ENCODE data around the gene RAG2.

DNA sequence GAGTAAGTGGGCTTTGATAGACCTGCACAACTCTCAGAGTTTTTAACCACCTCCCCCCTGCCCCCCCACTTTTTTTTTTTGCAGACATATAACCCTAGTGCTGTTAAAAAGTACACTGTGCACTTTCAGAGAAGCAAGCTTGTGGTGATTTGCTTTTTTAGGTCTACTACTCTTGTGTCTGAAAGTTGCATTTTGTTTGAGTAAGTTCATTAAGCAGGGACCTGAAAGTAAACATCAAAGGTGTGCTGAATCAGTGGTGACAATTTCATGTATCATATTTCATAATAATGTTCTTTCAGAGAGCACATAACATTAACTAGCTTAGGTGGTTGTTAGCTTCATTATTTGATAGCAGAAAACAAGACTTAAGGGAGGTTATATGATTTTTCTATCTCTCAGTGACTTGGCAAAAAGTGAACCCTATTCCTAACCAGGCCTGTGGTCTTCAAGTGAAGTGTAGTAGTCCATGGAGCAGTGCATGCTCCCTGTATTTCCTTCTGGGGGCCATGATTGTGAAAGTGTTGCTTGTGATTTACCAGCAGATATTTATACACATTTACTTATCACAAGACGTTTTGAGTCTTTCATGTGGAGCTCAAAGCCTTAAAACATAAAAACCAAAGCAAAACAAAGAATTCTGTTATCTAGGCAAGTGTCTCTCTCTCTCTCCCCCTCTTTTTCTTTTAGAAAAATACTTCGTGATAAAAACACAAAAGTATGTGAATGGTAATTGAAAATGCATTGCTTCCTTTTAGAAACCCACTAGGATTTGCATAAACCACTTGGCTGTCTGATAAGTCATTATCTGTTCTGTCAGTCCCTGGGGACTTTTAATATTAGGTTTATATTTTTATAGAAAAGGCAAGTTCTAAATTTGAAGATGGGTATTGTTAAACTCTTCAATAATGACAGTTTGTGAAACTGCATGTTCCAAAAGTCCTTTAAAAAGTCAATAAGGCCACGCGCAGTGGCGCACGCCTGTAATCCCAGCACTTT is 7.5 kb upstream of the RAG2 start:
- TF ChIP-seq, protein P1, sequence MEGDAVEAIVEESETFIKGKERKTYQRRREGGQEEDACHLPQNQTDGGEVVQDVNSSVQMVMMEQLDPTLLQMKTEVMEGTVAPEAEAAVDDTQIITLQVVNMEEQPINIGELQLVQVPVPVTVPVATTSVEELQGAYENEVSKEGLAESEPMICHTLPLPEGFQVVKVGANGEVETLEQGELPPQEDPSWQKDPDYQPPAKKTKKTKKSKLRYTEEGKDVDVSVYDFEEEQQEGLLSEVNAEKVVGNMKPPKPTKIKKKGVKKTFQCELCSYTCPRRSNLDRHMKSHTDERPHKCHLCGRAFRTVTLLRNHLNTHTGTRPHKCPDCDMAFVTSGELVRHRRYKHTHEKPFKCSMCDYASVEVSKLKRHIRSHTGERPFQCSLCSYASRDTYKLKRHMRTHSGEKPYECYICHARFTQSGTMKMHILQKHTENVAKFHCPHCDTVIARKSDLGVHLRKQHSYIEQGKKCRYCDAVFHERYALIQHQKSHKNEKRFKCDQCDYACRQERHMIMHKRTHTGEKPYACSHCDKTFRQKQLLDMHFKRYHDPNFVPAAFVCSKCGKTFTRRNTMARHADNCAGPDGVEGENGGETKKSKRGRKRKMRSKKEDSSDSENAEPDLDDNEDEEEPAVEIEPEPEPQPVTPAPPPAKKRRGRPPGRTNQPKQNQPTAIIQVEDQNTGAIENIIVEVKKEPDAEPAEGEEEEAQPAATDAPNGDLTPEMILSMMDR (IDR thresholded peaks at IDR 0.05; ENCODE audit: borderline replicate concordance, extremely low read depth, low read length, poor library complexity, severe bottlenecking): no peak
- TF ChIP-seq EZH2 (IDR thresholded peaks at IDR 0.05; ENCODE audit: borderline replicate concordance, low read depth, low read length, severe bottlenecking): no peak
